Lower leg skin (tissue), 4 donors: ENCODE measurements around the gene TRAPPC12. TPM values are rescaled to one million over a fixed set of nuclear protein-coding genes. Genes with fewer than 3 reads are reported as not detected.
A peak's percentile ranks its signal among the peaks of the same experiment; 100 is the strongest.

Source experiments
- DNase-seq, 2 donors: peaks; one replicate each; pipeline ENCODE4 v3.0.0-alpha.2; 2019; ENCODE audit warnings: low spot score in 2 of 2
- H3K4me3 ChIP-seq: fragments of 200-600 bp; sonication (generic); 2 replicates; pipeline ENCODE4 v1.5.1; 2017; ENCODE audit warnings: mild to moderate bottlenecking, low read depth; ENCODE audit not compliant: poor library complexity, severe bottlenecking
- CTCF ChIP-seq, 3 donors: fragments of 450-650 bp; IDR thresholded peaks; one replicate each; pipeline ENCODE4 v1.5.1; 2016; ENCODE audit warnings: antibody characterized with exemption in 3 of 3, mild to moderate bottlenecking in 3 of 3, moderate library complexity in 2 of 3
- POLR2A ChIP-seq, 2 donors: fragments of 450-650 bp; IDR thresholded peaks; one replicate each; pipeline ENCODE4 v1.6.1; 2016 to 2017; ENCODE audit warnings: antibody characterized with exemption in 2 of 2, mild to moderate bottlenecking in 1 of 2, moderate library complexity in 1 of 2
- WGBS, 2 donors: methylation state at CpG; one replicate each; pipeline ENCODE4 v1.1.5; 2018; 5-methylcytosine and 5-hydroxymethylcytosine counted together
- intact Hi-C: fragments of 100-400 bp; cut with DNase I; formaldehyde crosslinking; loops from one replicate; pipeline ENCODE4 v1.15.0; 2023; ENCODE audit warnings: low total_unique reads
- total RNA-seq, 4 donors: library from RNA; depleted of rRNA; stranded (reverse); fragments of >200 nt; gene quantifications; one replicate each; pipeline ENCODE4 v1.1.0, GENCODE V29; 2016

TRAPPC12 gene
- total RNA-seq, 4 donors from 2014 or later = 79.4 to 139 (median 121) TPM

- intact Hi-C loops = no loop called here
- DNase-seq = no peak
- 91% methylated on average over 11 of the region's 11 CpGs for WGBS, 2 donors
- H3K4me3 ChIP-seq = no peak overlapping the region
- TF ChIP-seq POLR2A (IDR thresholded peaks at IDR 0.05) (no peak), CTCF (IDR thresholded peaks at IDR 0.05) (no peak)
Measured at GRCh38 chr2:3434654-3435053, 55.2 kb downstream of the TRAPPC12 start.

GRCh38 chr2:3435445-3435844 lies 56.0 kb downstream of the TRAPPC12 start:
- TF ChIP-seq CTCF (IDR thresholded peaks at IDR 0.05) (no peak), POLR2A (IDR thresholded peaks at IDR 0.05) (no peak)
- WGBS, 2 donors = 86 to 91% methylated on average over 5 of the region's 5 CpGs
- DNase-seq = no peak
- H3K4me3 ChIP-seq = no peak overlapping the region
- intact Hi-C loops = no loop called here

- intact Hi-C loops = no loop called here
- H3K4me3 ChIP-seq = no peak overlapping the region
- DNase-seq = no peak
- 66 to 72% methylated on average over 2 of the region's 2 CpGs for WGBS, 2 donors
- TF ChIP-seq POLR2A (IDR thresholded peaks at IDR 0.05) = no peak
- no peak for TF ChIP-seq CTCF (IDR thresholded peaks at IDR 0.05)
Measured at GRCh38 chr2:3440477-3440876, 61.0 kb downstream of the TRAPPC12 start.

GRCh38 chr2:3441465-3441864 lies 62.0 kb downstream of the TRAPPC12 start:
- DNase-seq = no peak
- intact Hi-C loops = no loop called here
- H3K4me3 ChIP-seq = no peak overlapping the region
- no peak for TF ChIP-seq POLR2A (IDR thresholded peaks at IDR 0.05)
- no peak for TF ChIP-seq CTCF (IDR thresholded peaks at IDR 0.05)

- no peak for TF ChIP-seq CTCF (IDR thresholded peaks at IDR 0.05)
- no peak for TF ChIP-seq POLR2A (IDR thresholded peaks at IDR 0.05)
- intact Hi-C loops = no loop called here
- 94 to 95% methylated on average over 6 of the region's 6 CpGs for WGBS, 2 donors
- no peak overlapping the region for H3K4me3 ChIP-seq
- DNase-seq = no peak
Measured at GRCh38 chr2:3442185-3442584, 62.7 kb downstream of the TRAPPC12 start.

- no peak for TF ChIP-seq POLR2A (IDR thresholded peaks at IDR 0.05)
- TF ChIP-seq CTCF (IDR thresholded peaks at IDR 0.05) = no peak
- 95 to 96% methylated on average over 11 of the region's 11 CpGs for WGBS, 2 donors
- H3K4me3 ChIP-seq = no peak overlapping the region
- intact Hi-C loops = no loop called here
- DNase-seq = peak in 1 of 2 donors; percentile 52
Measured at GRCh38 chr2:3443083-3443482, 63.6 kb downstream of the TRAPPC12 start.
